GM21515 (cell line): ENCODE results near the gene G6PC1.
"Not testable (repeated sequence)": the region's sequence is repeated elsewhere in the genome, so short reads cannot be mapped to it uniquely, and the experiment has no call there.

Experiments
- ATAC-seq: cut with Tn5 transposase; IDR thresholded peaks from one replicate; pipeline ENCODE4 v1.9.1; 2021; ENCODE audit not compliant: unreplicated experiment

G6PC1 gene

DNA sequence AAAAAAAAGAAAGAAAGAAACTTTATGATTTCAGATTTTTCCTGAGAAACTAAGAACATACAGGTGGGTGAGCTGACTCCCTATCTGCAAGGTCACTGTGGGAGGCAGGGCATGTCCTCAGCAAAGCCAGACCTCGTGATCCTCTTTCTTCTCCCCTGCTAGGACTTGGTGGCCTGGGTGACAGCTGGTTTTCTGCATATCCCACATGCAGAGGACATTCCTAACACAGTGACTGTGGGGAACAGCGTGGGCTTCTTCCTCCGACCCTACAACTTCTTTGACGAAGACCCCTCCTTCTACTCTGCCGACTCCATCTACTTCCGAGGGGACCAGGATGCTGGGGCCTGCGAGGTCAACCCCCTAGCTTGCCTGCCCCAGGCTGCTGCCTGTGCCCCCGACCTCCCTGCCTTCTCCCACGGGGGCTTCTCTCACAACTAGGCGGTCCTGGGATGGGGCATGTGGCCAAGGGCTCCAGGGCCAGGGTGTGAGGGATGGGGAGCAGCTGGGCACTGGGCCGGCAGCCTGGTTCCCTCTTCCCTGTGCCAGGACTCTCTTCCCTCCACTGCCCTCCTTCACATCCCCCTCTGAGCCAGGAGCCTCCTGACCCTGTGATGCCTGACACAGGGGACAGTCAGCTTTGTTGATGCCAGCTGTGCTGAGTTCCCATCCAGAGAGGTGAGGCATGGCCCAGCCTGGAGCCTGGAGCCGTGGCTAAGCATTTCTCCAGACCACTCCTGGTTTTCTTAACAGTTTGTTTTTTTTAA, 26.5 kb upstream of the G6PC1 start:
- not testable (repeated sequence) for ATAC-seq

DNA sequence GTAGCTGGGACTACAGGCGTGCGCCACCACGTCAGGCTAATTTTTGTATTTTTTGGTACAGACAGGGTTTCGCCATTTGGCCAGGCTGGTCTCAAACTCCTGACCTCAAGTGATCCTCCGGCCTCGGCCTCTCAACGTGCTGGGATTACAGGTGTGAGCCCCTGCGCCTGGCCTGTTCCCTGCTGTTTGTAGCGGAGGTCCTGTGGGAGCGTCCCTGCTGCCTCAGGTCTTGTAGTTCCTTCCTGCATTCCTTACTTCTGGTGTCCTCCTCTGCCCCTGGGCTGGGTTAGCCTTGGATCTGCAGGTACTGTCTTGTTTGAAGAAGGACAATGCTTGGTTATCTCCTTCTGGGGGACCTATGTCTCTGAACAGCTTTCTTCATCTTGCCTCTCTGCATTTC, 23.6 kb upstream of the G6PC1 start:
- no peak for ATAC-seq

DNA sequence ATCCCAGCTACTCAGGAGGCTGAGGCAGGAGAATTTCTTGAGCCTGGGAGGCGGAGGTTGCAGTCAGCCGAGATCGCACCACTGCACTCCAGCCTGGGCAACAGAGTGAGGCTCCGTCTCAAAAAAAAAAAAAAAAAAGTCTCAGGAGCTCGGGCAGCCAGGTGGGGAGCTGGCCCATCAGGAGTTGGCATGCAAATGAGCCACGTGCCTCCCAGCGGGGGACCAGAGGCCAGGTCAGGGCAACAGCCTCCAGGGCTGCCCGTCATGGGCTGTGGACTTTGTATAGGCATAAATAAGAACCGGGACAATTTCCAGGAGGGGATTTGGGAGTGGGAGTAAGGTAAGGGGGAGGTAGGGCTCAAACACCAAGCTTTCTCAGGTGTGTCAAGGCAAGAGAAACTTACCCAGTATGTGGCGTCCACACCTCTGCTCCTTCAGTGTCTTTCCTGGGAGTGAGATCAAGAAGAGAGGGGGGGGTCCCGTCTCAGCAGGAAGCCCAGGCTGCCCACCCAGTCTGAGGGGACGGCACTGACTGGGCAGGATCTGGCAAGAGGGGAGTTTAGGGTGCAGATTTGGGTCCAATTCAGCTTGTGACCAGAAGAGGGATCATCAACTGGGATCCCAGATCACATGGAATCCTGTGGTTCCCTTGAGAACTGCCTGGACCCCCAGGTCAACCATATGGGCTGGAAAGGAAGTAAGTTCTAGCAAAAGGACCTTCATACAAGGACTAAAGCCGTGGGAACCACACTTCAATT, 22.3 kb upstream of the G6PC1 start:
- no peak for ATAC-seq

DNA sequence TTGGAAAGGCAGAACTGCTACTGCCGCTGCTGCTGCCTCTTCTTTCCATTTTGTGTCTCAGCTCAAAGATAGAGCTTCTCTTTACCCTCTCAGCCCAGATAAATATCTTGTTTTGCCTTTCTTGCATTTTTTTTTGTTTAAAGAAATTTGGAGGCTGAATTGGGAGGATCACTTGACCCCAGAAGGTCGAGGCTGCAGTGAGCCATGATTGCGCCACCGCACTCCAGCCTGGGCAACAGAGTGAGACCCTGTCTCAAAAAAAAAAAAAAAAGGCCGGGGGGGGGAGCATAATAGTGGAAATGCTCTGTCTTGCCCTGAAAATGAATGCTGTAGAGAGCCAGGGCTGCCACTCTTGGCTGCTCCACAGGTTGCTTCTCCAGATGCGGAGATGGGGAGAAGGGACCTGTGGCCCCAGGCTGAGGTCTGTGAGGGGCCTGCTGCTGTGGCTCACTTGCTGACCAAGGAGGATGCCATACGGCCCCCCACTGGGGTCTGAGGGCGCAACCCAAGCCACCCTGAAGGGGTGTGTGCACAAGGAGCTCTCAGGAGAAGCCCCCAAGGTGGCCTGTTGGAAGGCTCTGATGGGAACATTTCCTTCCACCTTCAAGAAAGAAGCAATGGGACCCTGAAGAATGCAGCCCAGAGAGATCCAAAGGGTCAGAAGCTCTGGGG, 21.5 kb upstream of the G6PC1 start:
- no peak for ATAC-seq

DNA sequence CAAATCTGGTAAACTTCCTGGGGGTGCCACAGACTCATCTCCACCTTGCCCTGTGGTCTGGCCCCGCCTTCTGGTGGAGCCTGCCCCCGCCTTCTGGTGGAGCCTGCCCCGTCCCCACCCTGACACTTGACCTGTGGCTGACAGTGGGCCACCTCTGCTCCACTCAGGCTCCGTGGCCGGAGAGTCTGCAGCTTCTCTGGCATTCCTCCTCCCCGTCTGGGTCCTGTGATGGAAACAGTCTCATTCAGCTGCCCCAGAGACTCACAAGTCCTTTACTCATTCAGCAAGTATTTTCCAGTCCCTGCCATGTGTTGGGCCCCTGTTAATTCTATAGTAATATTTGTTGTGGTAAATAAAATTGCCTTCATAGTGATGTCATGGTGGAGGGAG, 21.0 kb upstream of the G6PC1 start:
- no peak for ATAC-seq

DNA sequence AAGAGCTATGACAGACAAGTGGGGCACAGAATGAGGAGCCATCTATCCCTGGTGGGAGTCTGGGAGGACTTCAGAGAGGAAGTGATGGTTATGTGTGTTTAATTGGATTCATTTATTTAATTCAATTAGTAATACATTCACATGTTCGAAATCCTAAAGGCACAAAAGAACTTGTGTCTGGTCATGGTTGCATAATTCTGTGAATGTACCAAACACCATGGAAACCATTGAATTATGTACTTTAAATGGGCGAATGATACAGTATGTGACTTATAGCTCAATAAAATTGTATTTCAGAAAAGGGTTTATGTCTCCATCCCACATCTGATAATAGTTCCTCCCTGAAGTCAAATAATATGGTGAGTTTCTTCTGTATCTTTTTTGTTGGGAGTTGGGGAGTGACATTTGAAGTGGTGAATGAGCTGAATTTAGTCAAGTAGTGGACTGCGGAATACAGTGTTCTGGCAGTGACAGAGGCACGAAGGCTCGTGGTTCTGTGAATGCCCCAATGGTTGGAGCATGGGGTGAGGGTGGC, 19.8 kb upstream of the G6PC1 start:
- no peak for ATAC-seq

DNA sequence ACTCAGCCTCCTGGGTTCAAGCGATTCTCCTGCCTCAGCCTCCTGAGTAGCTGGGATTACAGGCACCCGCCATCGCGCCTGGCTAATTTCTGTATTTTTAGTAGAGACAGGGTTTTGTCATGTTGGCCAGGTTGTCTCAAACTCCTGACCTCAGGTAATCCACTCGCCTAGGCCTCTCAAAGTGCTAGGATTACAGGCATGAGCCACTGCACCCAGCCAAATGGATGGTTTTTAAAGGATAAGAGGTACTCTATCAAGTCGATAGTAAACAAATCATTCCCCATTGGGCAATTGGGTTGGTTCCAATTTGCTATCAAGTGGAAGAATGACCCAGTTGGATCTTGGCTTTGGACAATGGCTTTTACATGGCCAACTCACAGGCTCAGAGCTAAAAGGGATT, 18.9 kb upstream of the G6PC1 start:
- not testable (repeated sequence) for ATAC-seq

DNA sequence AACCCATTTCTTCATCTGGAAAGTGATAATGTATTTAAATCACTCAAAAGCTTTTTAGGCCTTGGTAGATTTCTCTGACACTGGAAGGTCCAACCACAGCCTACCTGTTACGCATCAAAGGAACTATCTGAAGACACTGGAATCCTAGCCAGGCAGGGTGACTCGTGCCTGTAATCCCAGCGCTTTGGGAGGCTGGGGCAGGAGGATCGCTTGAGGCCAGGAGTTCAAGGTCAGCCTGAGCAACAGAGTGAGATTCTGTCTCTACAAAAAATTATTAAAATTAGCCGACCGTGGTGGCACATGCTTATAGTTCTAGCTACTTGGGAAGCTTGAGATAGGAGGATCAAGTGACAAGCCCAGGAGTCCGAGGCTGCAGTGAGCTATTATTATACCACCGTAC, 18.4 kb upstream of the G6PC1 start:
- no peak for ATAC-seq

DNA sequence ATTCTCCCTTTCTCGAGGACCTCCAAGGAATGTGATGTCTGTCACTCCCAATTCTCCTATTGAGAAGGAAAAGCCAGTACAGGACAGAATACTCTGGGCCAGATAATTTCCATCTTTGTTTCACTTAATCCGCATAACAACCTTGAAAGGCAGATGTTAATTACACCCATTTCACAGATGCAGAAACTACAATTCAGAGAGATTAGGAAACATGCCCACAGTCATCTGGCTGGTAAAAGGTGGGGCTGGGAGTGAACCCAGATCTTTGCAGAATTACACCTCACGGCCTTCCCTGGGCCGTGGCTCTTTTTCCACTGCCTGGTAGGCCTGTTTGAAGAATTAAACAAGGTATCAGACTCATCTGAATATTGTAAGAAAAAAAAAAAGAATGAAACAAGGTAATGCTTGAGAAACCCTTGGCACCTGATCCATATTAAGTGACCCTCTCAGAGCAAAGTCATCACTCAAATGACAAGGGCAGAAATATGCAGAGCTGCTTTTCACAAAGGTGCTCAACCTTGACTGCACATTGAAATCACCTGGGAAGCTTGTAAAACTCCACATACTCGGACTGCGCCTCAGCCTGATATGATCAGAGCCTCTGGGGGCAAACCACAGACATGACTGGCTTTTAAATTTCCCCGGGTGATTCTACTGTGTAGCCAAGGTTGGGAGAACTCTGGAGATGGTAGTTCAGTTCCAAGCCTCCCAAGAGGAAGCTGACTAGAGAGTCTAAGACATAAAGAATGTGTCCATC, 16.6 kb upstream of the G6PC1 start:
- no peak for ATAC-seq

DNA sequence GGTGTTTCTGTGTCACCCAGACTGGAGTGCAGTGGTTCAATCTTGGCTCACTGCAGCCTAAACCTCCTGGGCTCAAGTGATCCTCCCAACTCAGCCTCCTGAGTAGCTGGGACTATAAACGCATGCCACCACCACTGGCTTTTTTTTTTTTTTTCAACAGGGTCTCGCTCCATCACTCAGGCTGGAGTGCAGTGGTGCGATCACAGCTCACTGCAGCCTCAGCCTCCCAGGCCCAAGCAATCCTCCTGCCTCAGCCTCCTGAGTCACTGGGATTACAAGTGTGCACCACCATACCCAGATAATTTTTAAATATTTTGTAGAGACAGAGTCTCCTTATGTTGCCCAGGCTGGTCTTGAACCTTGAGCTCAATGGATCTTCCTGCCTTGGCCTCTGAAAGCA, 14.8 kb upstream of the G6PC1 start:
- ATAC-seq: not testable (repeated sequence)

DNA sequence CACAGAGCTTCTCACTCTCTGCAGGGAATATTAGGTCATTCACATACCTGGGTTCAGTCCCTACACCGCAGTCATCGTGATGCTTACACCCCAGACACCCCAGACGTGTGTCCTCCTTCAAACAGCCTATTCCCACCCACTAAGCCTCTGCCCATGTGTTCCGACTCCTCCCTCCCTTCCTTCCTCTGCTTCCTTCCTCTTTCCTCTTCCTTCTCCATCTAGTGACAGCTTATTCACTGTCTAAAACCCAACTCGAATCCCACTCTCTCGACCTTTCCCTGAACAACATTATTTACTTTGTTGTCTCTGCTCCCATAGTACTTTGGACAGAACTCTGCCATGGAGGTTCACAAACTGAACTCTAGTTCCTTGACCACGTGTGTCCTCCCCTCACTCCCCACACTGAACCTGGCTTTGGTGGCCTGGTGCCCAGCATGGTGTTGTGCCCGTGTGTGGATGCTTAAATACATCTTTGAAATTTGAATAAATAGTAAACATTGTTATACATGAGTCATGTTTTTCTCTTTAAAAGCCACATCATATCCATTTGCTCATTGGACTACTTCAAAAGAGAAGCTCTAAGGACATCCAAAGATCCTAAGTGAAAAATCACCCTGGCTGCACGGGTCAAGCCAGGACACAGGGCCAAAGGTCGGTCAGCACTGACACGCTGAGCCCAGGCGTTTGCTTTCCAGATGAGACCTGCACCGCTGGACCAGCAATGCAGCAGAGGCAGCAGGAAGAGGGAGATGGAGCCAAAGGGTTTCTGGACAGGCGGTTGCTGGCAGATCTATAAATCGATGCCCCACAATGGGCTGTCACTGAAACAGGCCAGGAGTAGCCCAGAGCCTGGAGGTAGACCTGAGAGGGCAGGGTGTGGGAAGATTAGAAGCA, 14.1 kb upstream of the G6PC1 start:
- ATAC-seq: no peak

DNA sequence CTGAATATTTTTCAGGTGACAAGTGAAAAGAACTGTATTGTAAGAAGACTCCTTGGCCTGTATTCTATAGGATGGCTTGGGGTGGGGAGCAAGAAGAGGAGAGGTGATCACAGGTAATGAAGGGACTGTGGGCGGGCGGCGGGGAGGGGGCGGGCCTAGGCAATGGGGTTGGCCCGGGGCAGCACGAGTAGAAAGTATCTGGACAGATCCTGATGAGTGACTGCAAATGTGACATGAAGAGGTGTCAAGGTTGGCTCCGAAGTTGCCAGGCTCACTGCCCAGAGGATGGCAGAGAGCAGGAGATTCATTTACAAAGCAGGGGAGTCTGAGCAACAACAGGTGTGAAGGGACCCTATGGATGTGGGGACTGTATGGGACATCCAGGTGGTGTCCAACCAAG, 10.8 kb upstream of the G6PC1 start:
- no peak for ATAC-seq

DNA sequence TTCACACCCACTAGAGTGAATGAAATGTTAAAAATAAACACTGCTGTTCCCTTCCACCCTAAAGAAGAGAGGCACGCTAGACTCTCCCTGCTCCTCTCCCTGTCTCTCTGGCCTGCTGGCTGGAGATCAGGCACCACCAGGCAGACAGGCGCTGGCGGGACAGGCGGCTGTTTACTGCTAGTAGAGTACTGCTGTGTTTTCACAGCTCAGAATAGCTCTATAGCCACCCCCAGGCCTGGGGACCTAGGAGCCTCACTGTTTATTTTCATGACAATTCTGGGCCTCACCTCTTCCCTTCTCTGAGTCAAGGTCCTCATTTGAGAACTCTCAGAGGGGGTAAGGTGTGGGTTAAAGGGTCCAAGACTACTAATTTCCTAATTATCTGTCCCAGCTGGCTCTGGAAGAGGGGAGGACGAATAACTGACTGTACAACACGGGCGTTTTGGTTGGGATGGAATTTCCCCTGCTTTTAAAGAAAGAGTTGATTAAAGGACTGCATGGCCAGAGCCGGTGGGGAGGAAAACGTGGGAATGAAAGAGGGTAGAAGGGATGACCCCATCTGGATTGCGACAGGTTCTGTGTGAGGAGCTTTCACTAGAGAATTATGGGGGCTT, 9.0 kb upstream of the G6PC1 start:
- no peak for ATAC-seq

DNA sequence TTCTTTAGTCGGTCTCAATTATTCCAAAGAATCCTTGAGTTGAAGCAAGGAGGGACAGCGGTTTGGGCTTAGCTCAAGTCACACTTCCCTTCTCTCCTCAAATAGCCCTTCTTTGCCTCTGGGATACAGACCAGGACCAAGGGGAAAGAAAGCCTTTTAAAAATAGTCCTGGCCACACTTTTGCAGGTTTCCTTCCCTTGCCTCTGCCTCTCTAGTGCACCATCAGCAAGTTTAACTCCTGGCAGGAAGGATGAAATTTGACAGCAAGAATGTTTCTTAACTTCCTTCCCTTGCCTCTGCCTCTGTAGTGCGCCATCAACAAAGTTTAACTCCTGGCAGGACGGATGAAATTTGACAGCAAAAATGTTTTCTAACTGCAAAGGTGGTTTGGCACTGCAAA, 7.2 kb upstream of the G6PC1 start:
- ATAC-seq: no peak

DNA sequence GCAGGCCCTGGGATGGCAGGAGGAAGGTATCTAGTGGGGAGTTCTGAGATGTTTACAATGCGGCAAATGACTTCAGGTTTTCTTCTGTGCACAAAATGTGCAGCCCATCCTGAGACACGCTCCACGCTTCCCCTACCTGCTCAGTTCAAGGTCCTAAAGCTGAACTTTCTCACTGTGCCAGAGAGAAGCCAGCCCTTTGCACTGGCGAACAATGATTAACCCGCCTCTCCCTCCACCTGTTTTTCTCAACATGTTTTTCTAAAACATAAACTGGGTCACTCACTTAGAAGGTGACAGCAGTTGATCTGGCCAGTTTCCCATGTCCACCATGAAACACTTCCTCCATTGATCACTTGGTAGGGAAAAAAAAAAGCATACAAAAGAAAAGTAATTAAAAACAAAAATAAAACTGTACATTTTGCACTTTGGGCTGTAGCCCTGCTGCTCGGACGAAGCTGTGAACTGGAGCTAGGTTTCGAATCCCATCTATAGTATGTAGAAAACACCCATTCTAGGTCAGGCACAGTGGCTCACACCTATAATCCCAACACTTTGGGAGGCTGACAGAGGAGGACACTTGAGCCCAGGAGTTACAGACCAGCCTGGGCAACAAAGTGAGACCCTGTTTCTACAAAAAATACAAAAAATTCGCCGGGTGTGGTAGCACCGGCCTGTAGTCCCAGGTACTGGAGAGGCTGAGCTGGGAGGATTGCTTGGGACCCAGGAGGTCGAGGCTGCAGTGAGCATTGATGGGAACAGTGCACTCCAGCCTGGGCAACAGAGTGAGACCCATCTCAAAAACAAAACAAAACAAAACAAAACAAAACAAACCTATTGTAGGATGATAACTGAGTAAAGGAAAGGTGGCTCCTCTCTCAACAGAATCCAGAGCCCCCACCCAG, 6.1 kb upstream of the G6PC1 start:
- no peak for ATAC-seq

DNA sequence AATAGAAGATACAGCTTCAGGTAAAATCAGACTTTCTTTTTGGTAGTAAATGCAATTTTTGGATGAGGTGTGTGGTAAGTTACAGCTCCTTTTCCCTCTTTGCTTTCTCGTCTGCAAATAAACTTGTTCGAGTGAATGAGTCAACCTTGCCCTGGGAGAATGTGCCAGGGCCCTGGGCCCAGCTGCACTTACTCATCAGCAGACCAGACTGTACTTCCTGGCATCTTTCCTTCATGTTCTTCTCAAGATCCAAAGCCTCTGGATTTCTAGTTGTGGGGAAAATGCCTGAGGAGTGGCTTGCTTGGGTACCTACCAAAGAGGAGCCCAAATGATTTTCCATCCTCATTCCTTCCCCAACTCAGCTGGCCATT, 5.4 kb upstream of the G6PC1 start:
- no peak for ATAC-seq

DNA sequence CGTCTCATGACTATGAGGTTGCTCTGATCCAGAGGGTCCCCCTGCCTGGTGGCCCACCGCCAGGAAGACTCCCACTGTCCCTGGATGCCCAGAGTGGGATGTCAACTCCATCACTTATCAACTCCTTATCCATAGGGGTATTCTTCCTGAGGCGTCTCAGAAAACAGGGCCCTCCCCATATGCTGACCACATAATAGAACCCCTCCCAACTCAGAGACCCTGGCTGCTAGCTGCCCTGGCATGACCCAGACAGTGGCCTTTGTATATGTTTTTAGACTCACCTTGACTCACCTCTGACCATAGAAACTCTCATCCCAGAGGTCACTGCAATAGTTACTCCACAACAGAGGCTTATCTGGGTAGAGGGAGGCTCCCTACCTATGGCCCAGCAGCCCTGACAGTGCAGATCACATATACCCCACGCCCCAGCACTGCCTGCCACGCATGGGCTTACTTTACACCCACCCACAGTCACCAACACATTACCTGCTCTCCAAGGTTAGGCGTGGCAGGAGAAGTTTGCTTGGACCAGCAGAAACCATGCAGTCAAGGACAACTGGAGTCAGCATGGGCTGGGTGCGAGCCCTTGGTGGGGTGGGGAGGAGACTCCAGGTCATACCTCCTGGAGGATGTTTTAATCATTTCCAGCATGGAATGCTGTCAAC, 2.3 kb upstream of the G6PC1 start:
- ATAC-seq: no peak

DNA sequence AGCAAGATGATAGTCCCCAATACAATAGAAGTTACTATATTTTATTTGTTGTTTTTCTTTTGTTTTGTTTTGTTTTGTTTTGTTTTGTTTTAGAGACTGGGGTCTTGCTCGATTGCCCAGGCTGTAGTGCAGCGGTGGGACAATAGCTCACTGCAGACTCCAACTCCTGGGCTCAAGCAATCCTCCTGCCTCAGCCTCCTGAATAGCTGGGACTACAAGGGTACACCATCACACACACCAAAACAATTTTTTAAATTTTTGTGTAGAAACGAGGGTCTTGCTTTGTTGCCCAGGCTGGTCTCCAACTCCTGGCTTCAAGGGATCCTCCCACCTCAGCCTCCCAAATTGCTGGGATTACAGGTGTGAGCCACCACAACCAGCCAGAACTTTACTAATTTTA, 618 bp upstream of the G6PC1 start:
- not testable (repeated sequence) for ATAC-seq
